GM19468 (cell line): ENCODE results near the gene SLC16A11.
A peak's percentile ranks its signal among the peaks of the same experiment; 100 is the strongest.
"Not testable (repeated sequence)": the region's sequence is repeated elsewhere in the genome, so short reads cannot be mapped to it uniquely, and the experiment has no call there.

ENCODE experiments used
- ATAC-seq: cut with Tn5 transposase; IDR thresholded peaks from one replicate; pipeline ENCODE4 v1.9.1; 2021; ENCODE audit warnings: mild to moderate bottlenecking, moderate library complexity, moderate number of reproducible peaks; ENCODE audit not compliant: unreplicated experiment; ENCODE audit errors: extremely low read depth

SLC16A11 gene

GRCh38 chr17:7060165-7060891 lies 16.4 kb upstream of the SLC16A11 start:
- ATAC-seq = no peak

DNA sequence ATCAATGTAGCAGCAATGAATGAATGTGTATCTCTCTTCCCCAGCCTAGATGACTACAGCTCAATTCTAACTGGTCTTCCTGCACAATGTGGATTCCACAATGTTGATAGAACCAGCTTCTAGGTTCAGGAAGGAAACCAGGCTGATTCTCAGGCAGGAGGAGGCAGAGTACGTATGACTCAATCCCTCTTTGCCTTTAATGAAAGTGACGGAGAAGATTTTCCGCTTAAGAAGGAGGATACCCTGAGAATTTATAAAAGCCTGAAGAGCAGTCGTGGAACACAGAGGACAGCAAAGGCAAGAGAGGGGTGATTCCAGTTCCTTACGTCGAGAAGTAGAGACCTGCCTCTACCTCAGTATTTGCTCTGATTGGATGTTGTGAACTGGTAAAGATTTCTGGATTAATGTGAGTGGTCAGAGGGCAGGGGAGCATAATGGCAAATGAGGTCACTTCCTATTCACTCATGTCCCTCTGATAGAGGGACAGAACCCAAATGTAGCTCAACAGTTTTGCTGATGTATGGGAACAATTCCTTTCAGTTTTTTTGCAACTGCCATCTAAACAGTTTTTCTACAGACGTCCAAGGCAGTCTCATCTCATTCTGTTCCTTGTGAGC lies 15.0 kb upstream of the SLC16A11 start:
- ATAC-seq = no peak

DNA sequence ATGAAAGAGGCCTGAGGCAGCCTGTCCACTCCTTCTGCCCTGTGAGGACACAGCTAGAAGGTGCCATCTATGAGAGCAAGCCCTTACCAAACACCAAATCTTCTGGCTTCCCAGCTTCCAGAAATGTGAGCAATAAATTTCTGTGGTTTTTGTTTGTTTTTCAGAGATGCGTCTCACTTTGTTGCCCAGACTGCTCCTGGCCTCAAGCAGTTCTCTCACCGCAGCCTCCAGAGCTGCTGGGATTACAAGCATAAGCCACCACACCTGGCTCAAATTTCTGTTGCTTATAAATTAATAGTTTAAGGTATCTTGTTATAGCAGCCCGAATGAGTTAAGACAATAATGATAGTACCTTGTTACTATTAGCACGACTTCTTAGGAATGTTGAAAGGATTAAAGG lies 12.5 kb upstream of the SLC16A11 start:
- no peak for ATAC-seq

GRCh38 chr17:7050583-7050982 lies 6.7 kb upstream of the SLC16A11 start:
- not testable (repeated sequence) for ATAC-seq

DNA sequence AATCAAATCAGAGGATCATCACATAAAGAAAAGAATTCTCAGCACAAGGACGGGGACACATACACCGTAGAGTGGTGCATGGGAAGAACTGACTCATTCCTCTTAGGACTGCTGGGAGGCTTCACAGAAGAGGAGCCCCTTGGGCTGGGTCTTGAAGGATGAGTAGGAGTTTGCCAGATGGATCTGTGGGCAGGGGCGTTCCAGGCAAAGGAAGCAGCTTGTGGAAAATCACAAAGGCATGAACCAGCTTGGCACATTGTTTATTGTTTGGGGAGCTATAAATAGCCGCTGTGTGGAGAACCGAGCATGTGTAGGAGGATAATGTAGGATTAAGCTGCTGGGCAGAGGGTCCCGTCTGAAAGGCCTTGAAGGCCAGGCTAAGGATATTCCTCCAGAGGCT lies 5.1 kb upstream of the SLC16A11 start:
- ATAC-seq = no peak

- ATAC-seq = no peak
These were observed 3.7 kb upstream of the SLC16A11 start for GRCh38 chr17:7047566-7047965.

GRCh38 chr17:7046725-7047397 lies 3.0 kb upstream of the SLC16A11 start:
- not testable (repeated sequence) for ATAC-seq

GRCh38 chr17:7046127-7046724 lies 2.3 kb upstream of the SLC16A11 start:
- no peak for ATAC-seq

GRCh38 chr17:7045492-7046126 lies 1.7 kb upstream of the SLC16A11 start:
- ATAC-seq = no peak

DNA sequence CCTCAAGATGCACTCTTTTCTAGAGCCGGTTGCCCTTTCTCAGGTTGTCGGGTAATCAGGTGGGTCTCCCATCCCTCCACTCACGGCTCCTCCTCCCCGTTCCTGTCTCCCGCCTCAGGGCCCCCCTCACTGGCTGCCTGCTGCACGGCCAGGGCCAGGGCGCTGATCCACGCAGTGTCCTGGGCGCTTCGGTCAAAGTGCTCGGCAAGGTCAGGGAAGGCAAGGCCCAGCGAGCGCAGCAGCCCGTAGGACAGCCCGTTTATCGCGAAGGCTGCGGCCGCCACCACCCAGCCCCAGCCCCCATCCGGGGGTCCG lies 753 bp downstream of the SLC16A11 start:
- ATAC-seq = no peak

- no peak for ATAC-seq
These were observed 1.3 kb downstream of the SLC16A11 start for GRCh38 chr17:7042501-7043181.

- ATAC-seq = no peak
These were observed 2.0 kb downstream of the SLC16A11 start for GRCh38 chr17:7041607-7042500.

DNA sequence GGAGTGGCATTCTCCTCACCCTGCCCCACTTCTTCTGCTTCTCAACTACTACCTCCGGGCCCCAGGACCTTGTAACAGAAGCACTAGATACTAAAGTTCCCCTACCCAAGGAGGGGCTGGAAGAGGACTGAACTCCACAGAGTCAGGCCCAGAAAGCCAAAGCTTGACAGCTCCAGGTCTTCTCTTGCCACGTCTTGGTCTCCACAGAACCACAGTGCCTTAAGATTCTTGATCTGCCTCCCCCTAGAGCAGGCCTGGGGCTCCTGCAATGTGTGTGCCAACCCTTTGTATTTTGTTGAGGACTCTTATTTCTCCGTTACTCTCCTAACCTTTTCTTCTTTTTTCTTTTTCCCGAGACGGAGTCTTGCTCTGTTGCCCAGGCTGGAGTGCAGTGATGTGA lies 4.1 kb downstream of the SLC16A11 start:
- ATAC-seq = no peak

- no peak for ATAC-seq
These were observed 5.6 kb downstream of the SLC16A11 start for GRCh38 chr17:7038025-7038862.

DNA sequence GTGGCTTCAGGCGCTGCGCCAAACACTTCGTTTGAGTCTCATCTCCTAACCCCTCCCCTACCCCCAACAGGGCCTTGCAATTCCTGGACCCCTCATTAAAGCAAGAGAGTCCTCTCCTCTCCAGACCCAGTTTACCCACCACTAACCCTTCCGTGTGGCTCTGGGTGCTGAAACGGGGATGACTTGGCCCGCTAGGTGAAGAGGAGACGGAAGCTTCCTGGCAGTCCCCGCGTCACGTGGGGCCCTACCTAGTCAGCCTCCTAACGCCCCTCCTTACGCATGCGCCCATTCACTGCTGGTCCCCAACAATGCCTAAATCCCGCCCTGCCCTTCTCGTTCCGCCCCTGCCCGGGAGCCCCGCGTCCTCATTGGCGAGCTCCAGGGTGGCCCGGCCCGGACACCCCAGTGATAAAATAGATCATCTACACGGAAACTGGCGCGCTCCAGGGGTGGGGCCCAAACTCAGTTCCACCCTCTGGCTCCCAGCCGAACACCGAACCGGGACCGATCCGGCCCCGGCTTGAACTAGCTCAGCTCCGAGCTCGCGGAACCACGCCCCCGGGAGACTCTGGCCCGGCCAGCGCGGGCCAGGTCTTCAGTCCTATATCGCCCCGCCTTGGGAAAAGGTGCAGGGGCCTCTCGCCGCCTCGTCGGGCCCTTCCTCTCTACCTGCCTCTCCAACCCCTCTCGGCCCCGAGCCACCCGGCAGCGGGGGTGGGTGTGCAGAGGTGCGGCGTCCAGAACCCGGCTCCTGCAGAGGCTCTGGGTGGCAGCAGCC lies 8.1 kb downstream of the SLC16A11 start, which contains the start of gene SLC16A13:
Gene SLC16A13 (plus strand): TSS at position 425 of the 778 bp plus-strand sequence. CDS start 368 bp downstream, outside the sequence.
- ATAC-seq = peak; percentile 62

- no peak for ATAC-seq
These were observed 8.8 kb downstream of the SLC16A11 start for GRCh38 chr17:7034955-7035590.

- no peak for ATAC-seq
These were observed 14.2 kb downstream of the SLC16A11 start for GRCh38 chr17:7029659-7030058.
